Activated naive CD4-positive, alpha-beta T cell treated with Interleukin-2 at 50 U/mL for 16 hours (primary cell): ENCODE data around the gene TET2.
"Not testable (repeated sequence)": the region's sequence is repeated elsewhere in the genome, so short reads cannot be mapped to it uniquely, and the experiment has no call there.

ENCODE experiments used
- DNase-seq: peaks from one replicate; pipeline ENCODE4 v3.0.0-alpha.2; 2020

The TET2 gene

DNA sequence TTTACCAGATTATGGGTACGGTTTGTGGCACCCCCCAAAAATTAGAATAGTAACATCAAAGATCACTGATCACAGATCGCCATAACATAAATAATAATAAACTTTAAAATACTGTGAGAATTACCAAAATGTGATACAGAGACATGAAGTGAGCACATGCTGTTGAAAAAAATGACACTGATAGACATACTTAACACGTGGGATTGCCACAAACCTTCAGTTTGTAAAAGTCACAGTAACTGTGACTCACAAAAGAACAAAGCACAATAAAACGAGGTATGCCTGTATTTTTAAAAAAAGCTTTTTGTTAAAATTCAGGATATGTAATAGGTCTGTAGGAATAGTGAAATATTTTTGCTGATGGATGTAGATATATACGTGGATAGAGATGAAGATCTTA is 93.4 kb downstream of the TET2 start:
- no peak for DNase-seq

GRCh38 chr4:105241451-105241850 is 94.8 kb downstream of the TET2 start:
- no peak for DNase-seq

GRCh38 chr4:105243446-105243845 is 96.8 kb downstream of the TET2 start:
- no peak for DNase-seq

DNA sequence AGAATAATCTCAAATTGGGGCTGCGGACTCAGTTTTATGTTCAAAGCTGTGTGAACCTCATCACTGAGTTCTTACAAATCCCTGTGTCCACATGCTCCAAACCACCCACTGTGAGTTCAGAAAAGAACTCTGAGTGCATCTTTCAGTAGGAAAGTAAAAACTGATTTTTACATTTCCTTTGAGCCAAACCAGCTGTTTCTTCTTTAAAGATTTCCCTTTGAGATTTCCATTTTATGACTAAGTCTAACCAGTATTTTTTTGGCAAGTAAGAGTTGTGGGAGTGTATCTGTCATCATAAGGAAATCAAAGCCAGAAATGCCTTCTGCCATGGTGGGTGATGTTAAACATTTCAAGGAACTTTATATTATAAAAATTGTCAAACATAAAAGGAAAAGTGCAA is 100.0 kb downstream of the TET2 start:
- no peak for DNase-seq

DNA sequence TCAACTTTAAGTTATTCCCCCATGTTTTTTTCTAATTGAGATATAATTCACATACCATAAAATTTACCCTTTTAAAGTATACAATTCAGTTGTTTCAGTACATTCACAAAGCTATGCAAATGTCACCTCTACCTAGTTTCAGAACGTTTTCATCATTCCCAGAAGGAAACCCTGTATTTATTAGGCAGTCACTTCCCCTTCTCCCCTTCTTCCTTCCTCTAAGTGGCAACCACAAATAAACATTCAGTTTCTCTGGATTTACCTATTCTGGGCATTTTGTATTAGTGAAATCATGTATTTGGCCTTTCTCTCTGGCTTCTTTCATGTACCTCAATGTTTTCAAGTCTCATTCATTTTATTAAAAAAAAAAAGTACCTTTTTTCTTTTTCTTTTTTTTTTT is 101.9 kb downstream of the TET2 start:
- no peak for DNase-seq

GRCh38 chr4:105257817-105258495 is 111.3 kb downstream of the TET2 start:
- no peak for DNase-seq

- DNase-seq: no peak
Measured at GRCh38 chr4:105265689-105266088, 119.0 kb downstream of the TET2 start.

- no peak for DNase-seq
Measured at GRCh38 chr4:105267280-105267679, 120.6 kb downstream of the TET2 start.

- no peak for DNase-seq
Measured at GRCh38 chr4:105272002-105272401, 125.3 kb downstream of the TET2 start.

DNA sequence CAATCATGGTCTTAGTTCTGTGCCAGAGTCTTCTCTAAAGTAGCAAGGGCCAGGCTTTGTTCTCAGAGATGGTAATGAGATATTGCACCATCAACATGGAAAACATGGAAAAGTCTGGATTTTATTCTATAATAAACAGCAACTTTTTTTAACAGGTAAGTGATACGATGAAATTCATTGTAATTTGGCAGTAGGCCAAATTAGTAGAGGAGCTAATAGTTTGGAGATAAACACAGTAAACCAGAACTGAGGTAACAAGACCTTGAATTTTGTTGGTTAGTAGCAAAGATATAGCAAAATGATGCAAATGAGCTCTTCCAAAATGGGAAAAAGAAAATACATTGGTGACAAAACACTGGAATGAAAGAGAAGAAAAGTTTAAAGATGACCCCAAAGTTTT is 126.6 kb downstream of the TET2 start:
- no peak for DNase-seq

GRCh38 chr4:105274090-105274489 is 127.4 kb downstream of the TET2 start:
- DNase-seq: no peak

- DNase-seq: no peak
Measured at GRCh38 chr4:105274504-105274903, 127.8 kb downstream of the TET2 start.

DNA sequence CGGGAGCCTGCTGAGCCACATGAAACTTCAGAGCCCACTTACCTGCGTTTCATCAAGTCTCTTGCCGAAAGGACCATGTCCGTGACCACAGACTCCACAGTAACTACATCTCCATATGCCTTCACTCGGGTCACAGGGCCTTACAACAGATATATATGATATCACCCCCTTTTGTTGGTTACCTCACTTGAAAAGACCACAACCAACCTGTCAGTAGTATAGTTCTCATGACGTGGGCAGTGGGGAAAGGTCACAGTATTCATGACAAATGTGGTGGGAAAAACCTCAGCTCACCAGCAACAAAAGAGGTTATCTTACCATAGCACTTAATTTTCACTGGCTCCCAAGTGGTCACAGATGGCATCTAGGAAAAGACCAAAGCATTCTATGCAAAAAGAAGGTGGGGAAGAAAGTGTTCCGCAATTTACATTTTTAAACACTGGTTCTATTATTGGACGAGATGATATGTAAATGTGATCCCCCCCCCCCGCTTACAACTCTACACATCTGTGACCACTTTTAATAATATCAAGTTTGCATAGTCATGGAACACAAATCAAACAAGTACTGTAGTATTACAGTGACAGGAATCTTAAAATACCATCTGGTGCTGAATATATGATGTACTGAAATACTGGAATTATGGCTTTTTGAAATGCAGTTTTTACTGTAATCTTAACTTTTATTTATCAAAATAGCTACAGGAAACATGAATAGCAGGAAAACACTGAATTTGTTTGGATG is 129.9 kb downstream of the TET2 start:
- no peak for DNase-seq

- DNase-seq: no peak
Measured at GRCh38 chr4:105277702-105278101, 131.0 kb downstream of the TET2 start.

- no peak for DNase-seq
Measured at GRCh38 chr4:105279314-105279713, 132.6 kb downstream of the TET2 start.

GRCh38 chr4:105280338-105281123 is 133.9 kb downstream of the TET2 start:
- DNase-seq: no peak

DNA sequence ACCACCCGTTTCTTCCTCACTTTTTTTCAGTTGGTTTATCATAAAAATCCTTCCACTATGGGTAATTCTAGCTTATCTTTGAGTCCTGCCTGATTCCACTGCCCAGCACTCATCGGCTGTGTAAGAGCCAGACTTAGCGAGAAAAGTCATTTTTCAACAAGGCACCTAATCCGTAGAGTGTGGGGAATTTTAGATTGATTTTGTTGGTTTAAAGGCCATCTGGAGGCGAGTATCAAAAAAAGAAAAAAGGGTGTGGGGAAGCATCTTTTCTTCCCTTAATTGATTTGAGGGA is 134.4 kb downstream of the TET2 start:
- no peak for DNase-seq

DNA sequence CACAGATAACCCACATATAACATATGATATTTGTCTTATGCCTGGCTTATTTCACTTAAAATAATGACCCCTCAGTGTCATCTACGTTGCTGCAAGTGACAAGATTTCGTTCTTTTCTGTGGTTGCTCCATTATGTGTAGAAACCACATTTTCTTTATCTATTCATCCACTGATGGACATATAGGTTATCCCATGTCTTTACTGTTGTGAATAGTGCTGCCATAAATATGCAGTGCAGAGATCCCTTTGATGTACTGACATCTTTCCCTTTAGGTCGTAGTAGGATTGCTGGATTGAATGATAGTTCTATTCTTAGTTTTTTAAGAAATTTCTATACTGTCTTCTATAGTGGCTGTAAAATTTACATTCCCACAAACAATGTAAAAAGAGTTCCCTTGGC is 135.8 kb downstream of the TET2 start:
- DNase-seq: no peak

DNA sequence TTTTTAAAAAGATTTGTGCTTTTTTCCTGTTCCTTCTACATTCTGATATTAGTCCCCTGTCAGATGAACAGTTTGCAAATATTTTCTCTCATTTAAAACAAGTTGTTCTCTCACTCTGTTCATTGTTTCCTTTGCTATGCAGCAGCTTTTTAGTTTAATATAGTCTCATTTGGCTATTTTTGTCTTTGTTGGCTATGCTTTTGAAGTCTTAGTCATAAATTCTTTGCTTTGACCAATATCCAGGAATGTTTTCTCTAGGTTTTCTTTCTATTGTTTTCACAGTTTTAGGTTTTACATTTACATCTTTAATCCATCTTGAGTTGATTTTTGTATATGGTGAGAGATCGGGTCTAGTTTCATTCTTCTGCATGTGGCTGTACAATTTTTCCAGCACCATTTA is 136.8 kb downstream of the TET2 start:
- no peak for DNase-seq

DNA sequence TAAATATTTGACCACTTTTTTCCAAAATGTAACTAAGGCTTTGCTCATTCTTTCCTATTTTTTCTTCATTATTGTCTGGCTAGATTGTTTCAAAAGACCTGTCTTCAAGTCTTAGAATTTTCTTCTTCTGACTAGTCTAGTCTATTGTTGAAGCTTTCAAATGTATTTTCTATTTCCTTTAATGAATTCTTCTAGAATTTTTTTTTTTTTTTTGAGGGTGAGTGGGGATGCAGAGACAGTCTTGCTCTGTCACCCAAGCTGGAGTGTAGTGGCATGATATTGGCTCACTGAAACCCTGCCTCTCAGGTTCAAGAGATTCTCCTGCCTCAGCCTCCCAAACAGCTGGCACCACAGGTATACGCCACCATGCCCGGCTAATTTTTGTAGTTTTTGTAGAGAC is 141.4 kb downstream of the TET2 start:
- DNase-seq: no peak

DNA sequence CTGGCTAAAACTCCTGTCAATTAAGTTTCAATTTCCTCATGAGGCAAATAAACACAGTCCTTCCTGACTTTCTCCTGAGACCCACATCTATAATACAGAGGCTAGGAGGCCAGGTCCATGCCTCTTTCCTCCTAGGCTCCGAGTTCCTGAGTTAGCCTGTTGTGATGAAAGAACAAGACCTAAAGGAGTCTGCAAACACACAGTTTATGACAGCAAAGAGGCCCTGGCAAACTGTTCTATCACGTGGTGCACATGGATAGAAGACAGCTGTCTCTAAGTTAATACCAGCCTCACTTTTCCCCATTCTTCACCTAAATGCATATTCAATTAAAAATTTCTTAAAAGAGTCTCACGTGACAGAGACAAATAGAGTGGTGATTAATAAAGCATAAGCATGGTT is 145.2 kb downstream of the TET2 start:
- no peak for DNase-seq

- no peak for DNase-seq
Measured at GRCh38 chr4:105293360-105293759, 146.7 kb downstream of the TET2 start.

DNA sequence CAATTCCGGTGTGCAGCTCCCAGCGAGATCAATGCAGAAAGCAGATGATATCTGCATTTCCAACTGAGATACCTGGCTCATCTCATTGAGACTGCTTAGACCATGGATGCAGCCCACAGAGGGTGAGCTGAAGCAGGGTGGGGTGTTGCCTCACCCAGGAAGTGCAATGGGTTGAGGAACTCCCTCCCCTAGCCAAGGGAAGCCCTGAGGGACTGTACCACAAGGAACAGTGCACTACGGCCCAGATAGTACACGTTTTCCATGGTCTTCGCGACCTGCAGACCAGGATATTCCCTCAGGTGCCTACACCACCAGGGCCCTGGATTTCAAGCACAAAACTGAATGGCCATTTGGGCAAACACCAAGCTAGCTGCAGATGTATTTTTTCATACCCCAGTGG is 150.0 kb downstream of the TET2 start:
- no peak for DNase-seq

DNA sequence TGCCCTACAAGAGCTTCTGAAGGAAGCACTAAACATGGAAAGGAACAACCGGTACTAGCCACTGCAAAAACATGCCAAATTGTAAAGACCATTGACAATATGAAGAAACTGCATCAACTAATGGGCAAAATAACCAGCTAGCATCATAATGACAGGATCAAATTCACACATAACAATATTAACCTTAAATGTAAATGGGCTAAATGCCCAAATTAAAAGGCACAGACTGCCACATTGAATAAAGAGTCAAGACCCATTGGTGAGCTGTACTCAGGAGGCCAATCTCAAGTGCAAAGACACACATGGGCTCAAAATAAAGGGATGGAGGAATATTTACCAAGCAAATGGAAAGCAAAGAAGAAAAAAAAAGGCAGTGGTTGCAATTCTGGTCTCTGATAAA is 152.4 kb downstream of the TET2 start:
- DNase-seq: not testable (repeated sequence)
